ENCODE results near the gene ARHGDIG.

DNA sequence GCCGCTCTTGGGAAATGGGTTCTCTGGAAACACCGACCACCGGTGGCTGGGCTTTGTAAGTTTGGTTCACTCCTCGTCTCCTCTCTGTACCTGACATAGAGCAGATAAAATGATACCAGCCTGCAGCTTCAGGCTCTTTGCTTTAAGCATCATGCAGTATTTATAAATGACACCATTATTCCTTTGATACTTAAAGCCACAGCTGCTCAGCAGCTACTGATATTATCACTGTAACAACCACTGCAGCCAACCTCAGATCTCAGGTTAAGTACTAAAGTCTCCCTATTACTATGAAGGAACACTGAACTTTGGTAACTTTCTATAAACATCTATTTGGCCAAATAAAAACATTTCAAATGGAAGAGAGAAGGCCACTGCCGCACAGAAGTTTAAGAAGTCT lies 37.2 kb downstream of the ARHGDIG start:
- TF ChIP-seq CTCF (IDR thresholded peaks at IDR 0.05) (no peak), POLR2A (IDR thresholded peaks at IDR 0.05) (no peak), EP300 (IDR thresholded peaks at IDR 0.05) (no peak)
